IPS-NIHi11 (cell line): ENCODE measurements around the gene RAB36.

Experiments used
- DNase-seq: peaks from one replicate; pipeline ENCODE4 v3.0.0; 2012; ENCODE audit warnings: mixed read lengths, low spot score

RAB36 gene

GRCh38 chr22:23137905-23138561 is 7.2 kb upstream of the RAB36 start:
- DNase-seq: no peak

- no peak for DNase-seq
Observed at GRCh38 chr22:23138584-23139435, 6.5 kb upstream of the RAB36 start.

GRCh38 chr22:23140385-23140784 is 4.9 kb upstream of the RAB36 start:
- no peak for DNase-seq

GRCh38 chr22:23142546-23143105 is 2.7 kb upstream of the RAB36 start:
- DNase-seq: no peak

GRCh38 chr22:23143119-23143518 is 2.2 kb upstream of the RAB36 start:
- no peak for DNase-seq

- DNase-seq: no peak
Observed at GRCh38 chr22:23144432-23144831, 845 bp upstream of the RAB36 start.

GRCh38 chr22:23145878-23146470 is 697 bp downstream of the RAB36 start:
- no peak for DNase-seq

GRCh38 chr22:23146478-23147205 is 1.4 kb downstream of the RAB36 start:
- no peak for DNase-seq

- no peak for DNase-seq
Observed at GRCh38 chr22:23147617-23148387, 2.5 kb downstream of the RAB36 start.

- peak; percentile 51 for DNase-seq
Observed at GRCh38 chr22:23149743-23150238, 4.5 kb downstream of the RAB36 start.

GRCh38 chr22:23150762-23151161 is 5.5 kb downstream of the RAB36 start:
- no peak for DNase-seq

GRCh38 chr22:23151827-23152226 is 6.5 kb downstream of the RAB36 start:
- no peak for DNase-seq

- no peak for DNase-seq
Observed at GRCh38 chr22:23152238-23153114, 7.2 kb downstream of the RAB36 start.

- DNase-seq: no peak
Observed at GRCh38 chr22:23153994-23154393, 8.7 kb downstream of the RAB36 start.

GRCh38 chr22:23154461-23154860 is 9.2 kb downstream of the RAB36 start:
- no peak for DNase-seq

GRCh38 chr22:23155143-23155542 is 9.9 kb downstream of the RAB36 start:
- DNase-seq: no peak

GRCh38 chr22:23155831-23156230 is 10.6 kb downstream of the RAB36 start:
- DNase-seq: no peak

GRCh38 chr22:23156286-23156685 is 11.0 kb downstream of the RAB36 start:
- DNase-seq: peak; percentile 68

GRCh38 chr22:23157560-23158515 is 12.6 kb downstream of the RAB36 start:
- no peak for DNase-seq
